CD8-positive, alpha-beta memory T cell (primary cell): ENCODE data around the gene B4GALNT1. TPM values are rescaled to one million over a fixed set of nuclear protein-coding genes. Genes with fewer than 3 reads are reported as not detected.

Experiments used
- CTCF ChIA-PET: fragments of 350-600 bp; sonication (Branson Sonifier 250); formaldehyde crosslinking; loops from one replicate; lab custom pipeline; 2021; ENCODE audit warnings: antibody characterized with exemption; lab: Charles Lee
- POLR2A ChIA-PET: fragments of 350-600 bp; sonication (Branson Sonifier 250); formaldehyde crosslinking; loops from one replicate; lab custom pipeline; 2021; ENCODE audit warnings: antibody characterized with exemption; lab: Charles Lee
- DNase-seq, 5 donors: peaks; one replicate each; pipeline versions ENCODE4 v3.0.0 to v3.0.0-alpha.2; 2020 to 2022; ENCODE audit warnings: mixed read lengths in 1 of 5
- H3K27ac ChIP-seq: one replicate; pipeline ENCODE4 v1.7.0; 2013; ENCODE audit warnings: low read depth, mild to moderate bottlenecking, low read length, moderate library complexity
- H3K27me3 ChIP-seq: 2 replicates; pipeline ENCODE4 v1.7.0; 2013; ENCODE audit warnings: low read length, mild to moderate bottlenecking; ENCODE audit not compliant: insufficient read depth, poor library complexity, severe bottlenecking
- H3K36me3 ChIP-seq: 2 replicates; pipeline ENCODE4 v1.7.0; 2013; ENCODE audit warnings: mild to moderate bottlenecking, low read length, moderate library complexity; ENCODE audit not compliant: insufficient read depth
- H3K4me1 ChIP-seq: 2 replicates; pipeline ENCODE4 v1.7.0; 2013; ENCODE audit warnings: mild to moderate bottlenecking, low read length, moderate library complexity; ENCODE audit not compliant: insufficient read depth
- H3K4me3 ChIP-seq: 2 replicates; pipeline ENCODE4 v1.7.0; 2013; ENCODE audit warnings: mild to moderate bottlenecking, low read length
- H3K9me3 ChIP-seq: 2 replicates; pipeline ENCODE4 v1.7.0; 2013; ENCODE audit warnings: mild to moderate bottlenecking, low read length
- H3K27ac Mint-ChIP-seq, 8 donors: one replicate each; pipeline ENCODE4 v1.8.0; 2020 to 2021; ENCODE audit warnings: mixed read lengths in 8 of 8, mild to moderate bottlenecking in 6 of 8, inconsistent platforms in 3 of 8, moderate library complexity in 3 of 8
- H3K27me3 Mint-ChIP-seq, 2 donors: one replicate each; pipeline ENCODE4 v1.8.0; 2020 to 2021; ENCODE audit warnings: mixed read lengths in 2 of 2, mild to moderate bottlenecking in 1 of 2, moderate library complexity in 1 of 2
- H3K36me3 Mint-ChIP-seq, 3 donors: one replicate each; pipeline ENCODE4 v1.8.0; 2020 to 2021; ENCODE audit warnings: mixed read lengths in 3 of 3, inconsistent platforms in 1 of 3, mild to moderate bottlenecking in 1 of 3
- H3K4me1 Mint-ChIP-seq, 3 donors: one replicate each; pipeline ENCODE4 v1.8.0; 2020 to 2021; ENCODE audit warnings: mixed read lengths in 3 of 3, inconsistent platforms in 1 of 3, mild to moderate bottlenecking in 1 of 3
- H3K4me3 Mint-ChIP-seq, 7 donors: one replicate each; pipeline ENCODE4 v1.8.0; 2020 to 2021; ENCODE audit warnings: mixed read lengths in 7 of 7, mild to moderate bottlenecking in 6 of 7, moderate library complexity in 4 of 7, inconsistent platforms in 2 of 7
- H3K9me3 Mint-ChIP-seq, 5 donors: one replicate each; pipeline ENCODE4 v1.8.0; 2020 to 2022; ENCODE audit warnings: mixed read lengths in 5 of 5, mild to moderate bottlenecking in 3 of 5, moderate library complexity in 2 of 5, inconsistent platforms in 1 of 5
- polyA plus RNA-seq: library from polyadenylated mRNA; unstranded; fragments of 300-500 nt; fragmentation: Illumina TruSeq; gene quantifications from one replicate; pipeline ENCODE4 v1.2.3, GENCODE V29; 2021
- total RNA-seq, 2 experiments: library from RNA; stranded (reverse); gene quantifications; one replicate each; pipeline ENCODE4 v1.2.3, GENCODE V29; 2021

Gene B4GALNT1
- total and polyA plus RNA-seq, 3 experiments from 2014 or later = 2.9 to 4.1 TPM; not detected in 1

GRCh38 chr12:57632073-57632957 lies 686 bp downstream of the B4GALNT1 start:
- CTCF ChIA-PET = interaction anchor here (0.7 to 3.4 kb wide), 17 partner anchors 8 to 180 kb away, joined by 3 to 35 read pairs (median 4); partner anchors contain the start of gene OS9
- Histone ChIP-seq H3K36me3 (no peaks in the 10 kb centered on the region), H3K9me3 (no peaks in the 10 kb centered on the region), H3K4me3 (peak overlapping the region; percentile 49), H3K4me1 (peaks cover 11% of the 10 kb centered on the region), H3K27ac (no peak overlapping the region), H3K27me3 (peaks cover 24% of the 10 kb centered on the region)
- peak overlapping the region in 3 of 8 donors; percentile 14 to 33 (median 19) for H3K27ac Mint-ChIP-seq
- peaks cover 0 to 1% (median 0%) of the 10 kb centered on the region in 3 donors for H3K36me3 Mint-ChIP-seq
- POLR2A ChIA-PET = interaction anchor here (0.6 kb wide), 1 partner anchor 26 kb away, joined by 3 read pairs; no protein-coding TSS in a partner anchor
- H3K27me3 Mint-ChIP-seq = peaks cover 35 to 61% of the 10 kb centered on the region in 2 donors
- H3K9me3 Mint-ChIP-seq = no peaks in the 10 kb centered on the region
- peak overlapping the region; percentile 11 to 84 (median 68) for H3K4me3 Mint-ChIP-seq
- peaks cover 0 to 21% (median 9%) of the 10 kb centered on the region in 3 donors for H3K4me1 Mint-ChIP-seq
- peak in 1 of 5 donors; percentile 17 for DNase-seq

- DNase-seq = no peak
- Mint-ChIP-seq H3K9me3 (no peaks in the 10 kb centered on the region), H3K27ac (no peak overlapping the region), H3K4me1 (peaks cover 0 to 26% (median 11%) of the 10 kb centered on the region in 3 donors), H3K36me3 (peaks cover 0 to 1% (median 0%) of the 10 kb centered on the region in 3 donors), H3K4me3 (peak overlapping the region in 6 of 7 donors; percentile 29 to 76 (median 53)), H3K27me3 (peaks cover 39 to 68% of the 10 kb centered on the region in 2 donors)
- ChIA-PET CTCF (interaction anchor here (0.8 to 1.8 kb wide), 4 partner anchors 9 to 169 kb away, joined by 3 to 15 read pairs (median 3); no protein-coding TSS in a partner anchor), POLR2A (no interaction called here)
- H3K4me3 ChIP-seq = peak overlapping the region; percentile 37
- H3K4me1 ChIP-seq = peaks cover 11% of the 10 kb centered on the region
- no peaks in the 10 kb centered on the region for H3K36me3 ChIP-seq
- H3K27me3 ChIP-seq = peaks cover 29% of the 10 kb centered on the region
- H3K9me3 ChIP-seq = no peaks in the 10 kb centered on the region
- H3K27ac ChIP-seq = no peak overlapping the region
These were observed 1.4 kb downstream of the B4GALNT1 start for GRCh38 chr12:57631566-57632072.

GRCh38 chr12:57630891-57631433 lies 2.0 kb downstream of the B4GALNT1 start:
- H3K36me3 Mint-ChIP-seq = peaks cover 0 to 1% (median 0%) of the 10 kb centered on the region in 3 donors
- Histone ChIP-seq H3K27me3 (peaks cover 35% of the 10 kb centered on the region), H3K9me3 (no peaks in the 10 kb centered on the region), H3K4me1 (peaks cover 11% of the 10 kb centered on the region), H3K27ac (no peak overlapping the region), H3K4me3 (no peak overlapping the region), H3K36me3 (no peaks in the 10 kb centered on the region)
- no peaks in the 10 kb centered on the region for H3K9me3 Mint-ChIP-seq
- H3K4me3 Mint-ChIP-seq = peak overlapping the region in 2 of 7 donors; percentile 10 to 15
- peak overlapping the region in 1 of 8 donors; percentile 31 for H3K27ac Mint-ChIP-seq
- peaks cover 0 to 26% (median 11%) of the 10 kb centered on the region in 3 donors for H3K4me1 Mint-ChIP-seq
- no peak for DNase-seq
- POLR2A ChIA-PET = no interaction called here
- peaks cover 45 to 75% of the 10 kb centered on the region in 2 donors for H3K27me3 Mint-ChIP-seq
- CTCF ChIA-PET = interaction anchor here (0.8 to 1.8 kb wide), 5 partner anchors 9 to 168 kb away, joined by 3 to 15 read pairs (median 3); no protein-coding TSS in a partner anchor

- Histone ChIP-seq H3K4me1 (peaks cover 11% of the 10 kb centered on the region), H3K9me3 (no peaks in the 10 kb centered on the region), H3K4me3 (no peak overlapping the region), H3K27me3 (peaks cover 44% of the 10 kb centered on the region), H3K36me3 (no peaks in the 10 kb centered on the region), H3K27ac (no peak overlapping the region)
- DNase-seq = no peak
- Mint-ChIP-seq H3K27ac (no peak overlapping the region), H3K36me3 (peaks cover 0 to 1% (median 0%) of the 10 kb centered on the region in 3 donors), H3K9me3 (no peaks in the 10 kb centered on the region), H3K27me3 (peaks cover 50 to 80% of the 10 kb centered on the region in 2 donors), H3K4me3 (peak overlapping the region in 1 of 7 donors; percentile 12), H3K4me1 (peaks cover 0 to 26% (median 11%) of the 10 kb centered on the region in 3 donors)
- ChIA-PET CTCF (interaction anchor here (1.2 to 1.8 kb wide), 2 partner anchors 9 to 46 kb away, joined by 3 to 15 read pairs; no protein-coding TSS in a partner anchor), POLR2A (interaction anchor here (0.5 kb wide), 1 partner anchor 93 kb away, joined by 4 read pairs; no protein-coding TSS in a partner anchor)
These were observed 3.0 kb downstream of the B4GALNT1 start for GRCh38 chr12:57629897-57630471.

- POLR2A ChIA-PET = no interaction called here
These were observed 4.5 kb downstream of the B4GALNT1 start for GRCh38 chr12:57628280-57629191.

GRCh38 chr12:57627501-57628279 lies 5.3 kb downstream of the B4GALNT1 start:
- H3K4me1 Mint-ChIP-seq = peaks cover 0 to 20% (median 5%) of the 10 kb centered on the region in 3 donors
- H3K27ac Mint-ChIP-seq = no peak overlapping the region
- peaks cover 0 to 1% (median 0%) of the 10 kb centered on the region in 3 donors for H3K36me3 Mint-ChIP-seq
- ChIA-PET POLR2A (no interaction called here), CTCF (interaction anchor here (0.8 to 2.2 kb wide), 4 partner anchors 9 to 169 kb away, joined by 3 to 10 read pairs (median 4); no protein-coding TSS in a partner anchor)
- Histone ChIP-seq H3K27ac (no peak overlapping the region), H3K36me3 (no peaks in the 10 kb centered on the region), H3K9me3 (no peaks in the 10 kb centered on the region), H3K27me3 (peaks cover 65% of the 10 kb centered on the region), H3K4me3 (no peak overlapping the region), H3K4me1 (peaks cover 5% of the 10 kb centered on the region)
- no peak for DNase-seq
- peaks cover 61 to 87% of the 10 kb centered on the region in 2 donors for H3K27me3 Mint-ChIP-seq
- H3K4me3 Mint-ChIP-seq = peak overlapping the region in 5 of 7 donors; percentile 15 to 50 (median 29)
- no peaks in the 10 kb centered on the region for H3K9me3 Mint-ChIP-seq

More at GRCh38 chr12:57628280-57629191, 4.5 kb downstream of the B4GALNT1 start:
- CTCF ChIA-PET = interaction anchor here (0.8 to 2.2 kb wide), 4 partner anchors 8 to 170 kb away, joined by 3 to 10 read pairs (median 4); no protein-coding TSS in a partner anchor
- Histone ChIP-seq H3K27ac (no peak overlapping the region), H3K4me1 (peaks cover 10% of the 10 kb centered on the region), H3K4me3 (no peak overlapping the region), H3K27me3 (peaks cover 58% of the 10 kb centered on the region), H3K36me3 (no peaks in the 10 kb centered on the region), H3K9me3 (no peaks in the 10 kb centered on the region)
- peaks cover 58 to 84% of the 10 kb centered on the region in 2 donors for H3K27me3 Mint-ChIP-seq
- H3K4me1 Mint-ChIP-seq = peaks cover 0 to 25% (median 9%) of the 10 kb centered on the region in 3 donors
- no peak for DNase-seq
- H3K27ac Mint-ChIP-seq = no peak overlapping the region
- H3K36me3 Mint-ChIP-seq = peaks cover 0 to 1% (median 0%) of the 10 kb centered on the region in 3 donors
- H3K4me3 Mint-ChIP-seq = peak overlapping the region in 2 of 7 donors; percentile 34 to 50
- no peaks in the 10 kb centered on the region for H3K9me3 Mint-ChIP-seq
